Activated naive CD4-positive, alpha-beta T cell treated with anti-CD3 and anti-CD28 coated beads, Interleukin-2, amount 50 U/mL, for 24 hours (primary cell): ENCODE data around the gene KSR1.
A peak's percentile ranks its signal among the peaks of the same experiment; 100 is the strongest.

ENCODE experiments used
- H3K27ac Mint-ChIP-seq: one replicate; pipeline ENCODE4 v1.8.0; 2021; ENCODE audit warnings: mild to moderate bottlenecking, mixed read lengths
- H3K27me3 Mint-ChIP-seq: one replicate; pipeline ENCODE4 v1.8.0; 2021; ENCODE audit warnings: mixed read lengths
- H3K36me3 Mint-ChIP-seq: one replicate; pipeline ENCODE4 v1.8.0; 2021; ENCODE audit warnings: mixed read lengths
- H3K4me1 Mint-ChIP-seq: one replicate; pipeline ENCODE4 v1.8.0; 2021; ENCODE audit warnings: mixed read lengths
- H3K4me3 Mint-ChIP-seq: one replicate; pipeline ENCODE4 v1.8.0; 2021; ENCODE audit warnings: mild to moderate bottlenecking, mixed read lengths
- H3K9me3 Mint-ChIP-seq: one replicate; pipeline ENCODE4 v1.8.0; 2021; ENCODE audit warnings: mixed read lengths

Gene KSR1

GRCh38 chr17:27502526-27503324 lies 46.5 kb downstream of the KSR1 start:
- H3K27ac Mint-ChIP-seq = peak overlapping the region; percentile 51
- H3K27me3 Mint-ChIP-seq = no peaks in the 10 kb centered on the region
- no peaks in the 10 kb centered on the region for H3K4me1 Mint-ChIP-seq
- H3K36me3 Mint-ChIP-seq = peaks cover 9% of the 10 kb centered on the region
- peaks cover 5% of the 10 kb centered on the region for H3K9me3 Mint-ChIP-seq
- H3K4me3 Mint-ChIP-seq = no peak overlapping the region

- Mint-ChIP-seq H3K27ac (peak overlapping the region; percentile 25), H3K4me3 (no peak overlapping the region), H3K36me3 (peaks cover 9% of the 10 kb centered on the region), H3K4me1 (no peaks in the 10 kb centered on the region), H3K9me3 (peaks cover 5% of the 10 kb centered on the region), H3K27me3 (no peaks in the 10 kb centered on the region)
Measured at GRCh38 chr17:27503611-27504010, 47.4 kb downstream of the KSR1 start.

- Mint-ChIP-seq H3K9me3 (peaks cover 5% of the 10 kb centered on the region), H3K27ac (no peak overlapping the region), H3K4me1 (no peaks in the 10 kb centered on the region), H3K27me3 (no peaks in the 10 kb centered on the region), H3K36me3 (peaks cover 9% of the 10 kb centered on the region), H3K4me3 (no peak overlapping the region)
Measured at GRCh38 chr17:27504188-27504995, 48.1 kb downstream of the KSR1 start.

DNA sequence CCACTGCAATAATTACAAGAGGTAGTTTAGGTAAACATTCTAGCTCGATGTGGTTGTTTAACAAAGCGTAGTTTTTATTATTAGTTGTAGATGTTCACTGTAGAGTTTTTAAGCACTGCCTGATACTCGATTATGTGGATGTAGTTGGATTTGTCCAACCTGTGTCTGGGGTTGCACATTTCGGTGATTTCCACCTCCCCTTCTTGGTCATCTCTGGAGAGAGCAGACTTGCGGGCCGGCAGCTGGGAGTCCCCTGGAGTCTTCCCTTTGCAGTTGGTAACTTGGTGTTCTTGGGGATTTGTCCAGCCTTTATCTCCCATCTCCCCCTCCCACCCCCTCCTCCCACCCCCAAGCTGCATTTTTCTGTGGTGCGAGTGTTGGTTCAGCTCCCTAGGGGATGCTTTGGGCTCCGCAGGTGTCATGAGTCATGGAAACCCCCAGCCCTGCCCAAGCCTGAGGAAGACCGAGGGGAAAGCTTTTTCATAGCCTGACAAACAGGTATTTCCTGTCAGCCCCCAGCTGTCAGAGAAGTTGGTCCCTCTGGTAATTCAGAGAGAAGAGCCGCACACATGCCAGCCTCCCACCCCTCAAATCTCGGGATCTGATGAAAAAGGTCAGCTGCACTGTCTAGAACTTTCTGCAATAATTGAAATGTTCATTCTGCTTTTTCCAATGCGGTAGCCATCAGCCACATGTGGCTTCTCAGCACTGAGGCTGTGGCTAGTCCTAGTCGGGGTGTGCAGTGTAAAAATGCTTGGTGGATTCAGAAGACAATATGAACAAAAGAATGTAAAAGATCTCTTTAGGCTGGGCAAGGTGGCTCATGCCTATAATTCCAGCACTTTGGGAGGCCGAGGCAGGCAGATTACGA lies 50.3 kb downstream of the KSR1 start:
- Mint-ChIP-seq H3K27me3 (no peaks in the 10 kb centered on the region), H3K4me3 (no peak overlapping the region), H3K27ac (no peak overlapping the region)

DNA sequence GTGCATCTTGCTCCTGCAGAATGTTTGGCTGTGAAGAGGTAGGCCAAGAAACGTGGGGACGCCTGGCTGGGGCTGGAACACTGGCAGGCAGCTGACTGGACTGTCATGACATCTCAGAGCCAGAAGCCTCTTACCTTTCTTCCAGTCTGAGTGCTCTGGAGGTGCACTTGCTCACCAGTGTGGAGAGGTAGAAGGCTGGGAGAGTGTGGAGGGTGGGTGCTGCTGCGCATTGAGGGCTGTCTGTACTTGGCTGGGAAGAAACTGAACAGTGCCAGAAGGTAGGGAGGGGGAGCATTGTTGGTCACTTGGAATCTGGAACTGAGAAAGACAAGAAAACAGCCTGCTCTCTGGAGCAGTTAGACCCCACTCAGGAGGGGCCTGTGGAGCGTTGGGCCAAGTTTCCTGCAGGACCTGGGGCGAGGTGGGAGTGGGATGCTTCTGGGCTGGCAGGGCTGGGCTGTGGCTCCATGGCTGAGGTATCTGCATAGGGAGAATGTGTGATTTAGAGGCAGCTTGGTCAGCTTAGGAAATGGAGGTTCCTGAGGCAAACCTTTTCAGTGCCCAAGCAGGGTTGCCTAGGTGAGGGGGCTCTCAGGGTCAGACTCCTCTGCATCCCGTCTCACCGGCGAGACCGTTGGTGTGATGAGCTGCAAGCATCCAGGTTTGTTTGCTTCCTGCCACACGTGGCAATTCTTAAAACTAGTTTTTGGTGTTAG lies 55.1 kb downstream of the KSR1 start:
- H3K4me1 Mint-ChIP-seq = peaks cover 5% of the 10 kb centered on the region
- H3K27me3 Mint-ChIP-seq = no peaks in the 10 kb centered on the region
- no peaks in the 10 kb centered on the region for H3K9me3 Mint-ChIP-seq
- H3K36me3 Mint-ChIP-seq = no peaks in the 10 kb centered on the region
- H3K4me3 Mint-ChIP-seq = no peak overlapping the region
- H3K27ac Mint-ChIP-seq = peak overlapping the region; percentile 74

More for the DNA sequence above, 50.3 kb downstream of the KSR1 start:
- Mint-ChIP-seq H3K4me1 (no peaks in the 10 kb centered on the region), H3K36me3 (peaks cover 2% of the 10 kb centered on the region), H3K9me3 (no peaks in the 10 kb centered on the region)

DNA sequence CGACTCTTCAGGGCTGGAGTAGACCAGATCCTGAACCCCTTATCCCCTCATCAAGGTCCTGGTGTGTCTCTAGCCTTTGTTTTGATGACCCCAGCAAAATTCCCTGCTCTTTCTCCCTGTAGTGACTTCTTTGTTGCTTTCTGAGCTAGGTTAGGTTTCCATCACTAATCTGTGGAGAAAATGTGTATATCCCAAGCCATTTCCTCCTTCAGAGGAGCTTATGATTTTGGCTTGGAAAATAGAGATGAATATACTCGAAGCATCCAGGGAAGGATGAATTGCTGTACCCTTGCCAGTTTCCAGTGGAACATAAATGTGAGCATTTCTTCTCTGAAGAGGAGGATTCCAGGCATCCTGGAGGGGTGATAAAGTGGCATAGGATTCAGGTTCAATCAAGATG lies 55.8 kb downstream of the KSR1 start:
- no peak overlapping the region for H3K27ac Mint-ChIP-seq
- H3K27me3 Mint-ChIP-seq = no peaks in the 10 kb centered on the region
- H3K4me1 Mint-ChIP-seq = peaks cover 5% of the 10 kb centered on the region
- no peaks in the 10 kb centered on the region for H3K36me3 Mint-ChIP-seq
- no peak overlapping the region for H3K4me3 Mint-ChIP-seq
- no peaks in the 10 kb centered on the region for H3K9me3 Mint-ChIP-seq

DNA sequence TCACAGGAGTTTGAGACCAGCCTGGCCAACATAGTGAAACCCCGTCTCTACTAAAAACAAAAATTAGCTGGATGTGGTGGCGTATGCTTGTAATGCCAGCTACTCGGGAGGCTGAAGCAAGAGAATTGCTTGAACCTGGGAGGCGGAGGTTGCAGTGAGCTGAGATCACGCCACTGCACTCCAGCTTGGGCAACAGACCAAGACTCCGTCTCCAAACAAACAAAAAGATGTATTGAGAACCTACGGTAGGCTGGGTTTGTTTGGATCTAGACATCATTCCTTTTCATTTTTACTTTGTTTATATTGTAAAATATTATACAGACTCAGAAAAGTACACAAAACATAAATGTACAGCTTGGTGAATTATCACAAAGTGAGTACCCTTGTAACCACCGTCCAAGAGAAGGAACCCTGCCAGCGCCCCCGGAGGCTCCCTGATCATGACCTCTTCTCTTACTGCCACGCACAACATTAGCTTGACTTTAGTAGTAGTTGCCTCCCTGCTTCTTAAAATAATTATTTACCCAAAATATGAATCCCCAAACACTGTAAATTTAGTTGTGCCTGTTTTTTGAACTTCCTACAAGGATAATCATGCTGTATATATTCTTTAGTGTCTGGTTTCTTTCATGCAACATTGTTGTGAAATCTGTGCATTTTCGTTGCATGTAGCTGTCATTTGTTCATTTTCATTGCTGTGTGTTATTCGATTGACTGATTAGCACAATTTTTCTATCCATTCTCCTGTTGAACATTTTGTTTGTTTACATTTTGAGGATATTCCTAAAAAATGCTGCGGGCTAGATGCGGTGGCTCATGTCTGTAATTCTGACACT lies 56.5 kb downstream of the KSR1 start:
- no peaks in the 10 kb centered on the region for H3K36me3 Mint-ChIP-seq
- no peak overlapping the region for H3K27ac Mint-ChIP-seq
- no peaks in the 10 kb centered on the region for H3K9me3 Mint-ChIP-seq
- no peak overlapping the region for H3K4me3 Mint-ChIP-seq
- no peaks in the 10 kb centered on the region for H3K27me3 Mint-ChIP-seq
- peaks cover 5% of the 10 kb centered on the region for H3K4me1 Mint-ChIP-seq

DNA sequence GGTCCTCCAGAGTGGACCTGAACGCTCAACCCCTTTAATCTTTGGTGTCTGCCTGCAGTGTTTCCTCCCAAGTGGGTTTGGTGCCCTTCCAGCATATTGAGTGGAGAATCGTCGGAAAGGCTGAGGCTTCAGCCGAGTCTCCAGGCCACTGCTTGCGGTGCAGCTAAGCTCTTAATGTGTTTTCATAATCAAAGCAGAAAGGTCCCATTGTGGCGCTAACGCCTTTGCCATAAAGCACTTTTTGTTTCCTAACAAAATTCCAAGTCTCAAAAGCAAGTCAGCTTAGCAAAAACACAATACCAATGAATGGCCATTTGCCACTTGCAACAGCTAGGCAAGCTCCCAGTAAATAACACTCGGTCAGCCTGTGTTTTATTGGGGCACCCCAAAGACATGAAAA lies 57.6 kb downstream of the KSR1 start:
- Mint-ChIP-seq H3K27ac (peak overlapping the region; percentile 8), H3K9me3 (no peaks in the 10 kb centered on the region), H3K27me3 (no peaks in the 10 kb centered on the region), H3K4me1 (peaks cover 5% of the 10 kb centered on the region), H3K36me3 (no peaks in the 10 kb centered on the region), H3K4me3 (no peak overlapping the region)

DNA sequence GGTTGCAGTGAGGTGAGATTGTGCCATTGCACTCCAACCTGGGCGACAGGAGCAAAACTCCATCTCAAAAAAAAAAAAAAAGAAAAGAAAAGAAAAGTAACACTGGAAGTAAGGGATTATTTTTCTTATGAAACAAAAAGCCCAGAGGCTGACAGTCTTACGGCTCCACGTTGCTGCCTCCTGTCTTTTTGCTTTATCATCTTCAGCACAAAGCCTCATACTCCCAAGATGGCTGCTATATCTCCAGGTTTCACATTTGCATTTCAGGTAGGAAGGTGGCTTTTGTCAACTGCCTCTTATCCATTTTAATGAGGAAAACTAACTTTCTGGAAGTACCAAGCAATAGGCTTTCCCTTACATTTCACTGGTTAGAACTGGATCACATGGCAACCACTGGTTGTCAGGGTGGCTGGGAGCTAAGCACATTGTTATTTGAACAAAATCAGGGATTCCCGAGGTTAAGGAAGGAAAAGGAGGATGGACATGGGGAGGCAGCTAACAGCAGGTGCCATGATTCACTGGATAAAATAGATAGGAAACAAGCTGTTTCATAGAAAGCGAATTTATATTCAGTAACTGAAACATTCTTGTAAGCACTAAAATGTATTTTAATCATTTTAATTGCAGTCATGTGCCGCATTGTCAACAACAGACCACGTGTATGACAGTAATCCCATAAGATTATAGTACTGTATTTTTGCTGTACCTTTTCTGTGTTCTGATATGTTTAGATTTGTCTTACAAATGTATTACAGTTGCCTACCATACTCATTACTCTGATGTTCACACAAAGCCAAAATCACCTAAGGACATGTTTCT lies 58.6 kb downstream of the KSR1 start:
- Mint-ChIP-seq H3K27ac (no peak overlapping the region), H3K36me3 (no peaks in the 10 kb centered on the region), H3K4me3 (no peak overlapping the region), H3K4me1 (peaks cover 5% of the 10 kb centered on the region), H3K27me3 (no peaks in the 10 kb centered on the region), H3K9me3 (no peaks in the 10 kb centered on the region)

DNA sequence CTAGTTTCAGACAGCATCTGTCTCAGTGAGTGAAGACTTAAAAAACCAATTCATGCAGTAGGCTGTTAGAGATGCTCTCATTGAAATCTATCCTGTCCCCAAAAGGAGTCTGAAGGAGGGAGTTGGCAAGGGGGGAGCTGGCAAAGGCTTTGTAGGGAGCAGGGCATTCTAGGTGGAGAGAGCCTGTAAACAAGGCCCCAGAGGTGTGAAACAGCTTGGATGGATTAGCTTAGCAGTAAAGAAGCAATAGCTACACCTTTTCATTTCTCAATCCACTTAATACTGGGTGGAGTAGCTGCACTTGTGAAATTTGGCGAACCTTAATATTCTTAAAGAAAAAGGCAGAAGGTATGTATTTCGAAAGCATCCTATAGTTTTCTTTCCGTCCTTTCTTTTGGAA lies 61.8 kb downstream of the KSR1 start:
- H3K4me1 Mint-ChIP-seq = peaks cover 5% of the 10 kb centered on the region
- H3K27me3 Mint-ChIP-seq = no peaks in the 10 kb centered on the region
- H3K9me3 Mint-ChIP-seq = no peaks in the 10 kb centered on the region
- no peak overlapping the region for H3K27ac Mint-ChIP-seq
- no peaks in the 10 kb centered on the region for H3K36me3 Mint-ChIP-seq
- H3K4me3 Mint-ChIP-seq = no peak overlapping the region

DNA sequence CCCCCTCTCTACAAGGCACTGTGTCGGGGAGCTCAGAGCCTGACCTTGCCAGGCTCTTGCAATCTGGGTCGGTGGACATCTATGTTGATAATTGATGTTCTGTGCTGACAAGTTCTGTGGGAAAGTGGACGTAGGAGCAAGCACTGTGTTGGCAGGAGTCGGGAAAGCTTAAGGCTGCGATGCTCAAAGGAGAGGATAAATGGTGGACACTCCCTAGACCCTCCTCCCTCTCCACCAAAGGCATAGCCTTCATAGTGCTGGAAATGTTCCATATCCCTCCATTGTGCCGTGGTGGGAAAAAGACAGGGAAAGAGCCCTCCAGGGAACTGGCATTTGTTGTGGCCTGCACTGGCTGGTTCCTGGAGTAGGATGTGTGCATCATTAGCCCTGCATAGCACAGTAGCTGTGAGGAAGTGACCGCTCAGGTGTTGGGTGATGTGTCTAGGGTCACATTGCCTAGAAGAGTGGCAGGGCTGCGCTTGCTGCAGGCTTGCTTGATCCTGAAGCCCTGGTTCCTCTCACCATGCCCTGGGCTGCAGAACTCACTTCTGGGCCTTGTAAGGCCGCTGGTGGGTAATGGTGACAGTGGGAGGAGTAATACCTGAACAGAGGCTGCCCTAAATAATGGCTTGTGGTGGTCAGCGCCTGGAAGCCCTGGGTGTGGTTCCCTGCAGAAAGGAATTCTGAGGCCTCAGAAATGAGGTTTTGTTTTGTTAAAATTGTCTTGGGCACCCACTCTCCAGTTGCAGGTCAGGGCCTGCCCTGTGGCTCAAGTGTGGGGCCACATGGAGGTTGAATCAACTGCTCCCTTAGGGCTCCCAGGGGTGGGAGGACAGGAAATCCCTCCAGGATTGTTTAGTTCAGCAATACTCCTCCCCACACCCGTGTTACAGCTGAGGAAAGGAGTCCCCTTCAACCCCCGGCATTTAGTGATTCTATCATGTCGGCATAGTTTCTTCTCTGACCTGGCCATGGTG lies 62.6 kb downstream of the KSR1 start:
- Mint-ChIP-seq H3K4me1 (peaks cover 8% of the 10 kb centered on the region), H3K4me3 (no peak overlapping the region), H3K27me3 (no peaks in the 10 kb centered on the region), H3K9me3 (no peaks in the 10 kb centered on the region), H3K27ac (no peak overlapping the region), H3K36me3 (no peaks in the 10 kb centered on the region)

DNA sequence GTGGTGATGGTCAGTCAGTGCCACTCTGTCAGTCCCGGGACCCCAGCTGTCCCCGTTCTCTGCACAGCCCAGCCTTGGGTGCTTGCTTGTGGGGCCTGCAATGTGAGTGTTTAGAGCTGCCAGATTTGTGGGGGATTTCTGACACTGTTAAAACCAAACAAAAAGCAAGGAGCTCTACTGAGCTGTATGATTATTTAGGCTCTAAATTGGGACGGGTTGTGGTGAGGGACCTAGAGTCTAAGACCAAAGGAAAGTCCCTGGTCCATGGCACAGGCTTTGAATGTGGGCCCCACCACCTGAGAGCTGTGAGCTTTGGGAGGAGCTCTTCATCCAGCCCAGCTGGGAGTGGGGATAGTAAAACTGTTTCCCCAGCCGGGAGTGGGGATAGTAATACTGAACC lies 63.3 kb downstream of the KSR1 start:
- Mint-ChIP-seq H3K36me3 (no peaks in the 10 kb centered on the region), H3K9me3 (no peaks in the 10 kb centered on the region), H3K27ac (no peak overlapping the region), H3K4me3 (no peak overlapping the region), H3K27me3 (no peaks in the 10 kb centered on the region), H3K4me1 (peaks cover 15% of the 10 kb centered on the region)
